GM19035 (cell line): Measurements from ENCODE around the gene PRX.
"Not testable (repeated sequence)": the region's sequence is repeated elsewhere in the genome, so short reads cannot be mapped to it uniquely, and the experiment has no call there.

Experiments used
- ATAC-seq: cut with Tn5 transposase; IDR thresholded peaks from one replicate; pipeline ENCODE4 v1.9.1; 2021; ENCODE audit not compliant: unreplicated experiment

Gene PRX

GRCh38 chr19:40413291-40413845 lies at the start of gene PRX:
Gene PRX (minus strand): TSS chr19:40413378. CDS start chr19:40407932, 5,446 bp downstream.
- ATAC-seq, result no peak

- ATAC-seq, result no peak
Measured at GRCh38 chr19:40461669-40462221, 48.6 kb upstream of the PRX start.

DNA sequence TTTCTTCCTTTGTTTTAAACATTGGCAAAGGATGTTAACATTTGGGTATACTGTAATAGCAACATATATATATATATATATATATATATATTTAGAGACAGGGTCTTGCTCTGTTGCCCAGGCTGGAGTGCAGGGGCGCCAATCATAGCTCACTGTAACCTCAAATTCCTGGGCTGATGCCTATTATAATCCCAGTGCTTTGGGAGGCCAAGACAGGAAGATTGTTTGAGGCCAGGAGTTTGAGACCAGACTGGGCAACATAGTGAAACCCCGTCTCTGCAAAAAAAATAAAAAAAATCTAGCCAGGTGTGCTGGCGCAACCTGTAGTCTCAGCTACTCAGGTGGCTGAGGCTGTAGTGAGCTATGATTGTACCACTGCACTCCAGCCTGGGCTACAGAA lies 47.0 kb upstream of the PRX start:
- no peak for ATAC-seq

DNA sequence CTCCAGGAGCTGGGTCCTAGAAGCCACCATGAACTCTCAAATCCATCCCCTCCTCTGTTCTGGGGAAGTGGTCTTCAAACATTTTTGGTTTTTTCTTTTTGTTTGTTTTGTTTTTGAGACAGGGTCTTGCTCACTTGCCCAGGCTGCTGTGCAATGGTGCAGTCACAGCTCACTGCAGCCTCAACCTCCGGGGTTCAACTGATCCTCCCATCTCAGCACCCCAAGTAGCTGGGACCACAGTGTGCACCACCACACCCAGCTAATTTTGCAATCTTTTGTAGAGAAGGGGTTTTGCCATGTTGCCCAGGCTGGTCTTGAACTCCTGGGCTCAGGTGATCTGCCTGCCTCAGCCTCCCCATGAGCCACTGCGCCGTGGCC lies 45.4 kb upstream of the PRX start:
- ATAC-seq, result no peak

DNA sequence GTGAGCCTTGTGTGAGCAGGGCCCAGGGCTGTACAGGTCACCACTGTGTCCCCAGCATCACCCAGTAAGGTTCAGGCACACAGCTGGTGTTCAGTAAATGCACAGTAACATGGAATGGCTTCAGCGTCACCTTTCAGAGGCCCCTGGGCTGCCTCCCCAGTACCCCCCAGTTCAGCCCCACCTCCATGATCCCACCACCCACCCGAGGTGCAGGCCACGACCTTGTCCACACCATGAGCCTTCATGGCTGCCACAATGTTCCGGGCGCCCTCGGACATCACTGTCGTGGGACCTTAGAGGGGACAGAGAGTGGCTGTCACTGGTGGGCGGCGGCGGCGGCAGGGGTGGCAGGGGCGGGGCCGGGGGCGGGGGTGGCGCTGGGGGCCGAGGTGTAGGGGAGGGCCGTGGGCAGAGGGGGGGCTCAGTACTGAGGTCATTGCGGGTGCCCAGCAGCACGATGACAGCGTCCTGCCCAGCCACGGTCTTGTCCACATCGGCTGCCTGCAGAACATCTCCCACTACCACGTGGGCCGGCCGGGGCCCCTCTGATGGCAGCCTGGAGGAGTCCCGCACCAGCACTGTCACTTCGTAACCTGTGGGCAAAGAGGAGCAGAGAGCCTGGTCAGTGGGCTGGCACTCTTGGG lies 44.9 kb upstream of the PRX start:
- ATAC-seq, result no peak

DNA sequence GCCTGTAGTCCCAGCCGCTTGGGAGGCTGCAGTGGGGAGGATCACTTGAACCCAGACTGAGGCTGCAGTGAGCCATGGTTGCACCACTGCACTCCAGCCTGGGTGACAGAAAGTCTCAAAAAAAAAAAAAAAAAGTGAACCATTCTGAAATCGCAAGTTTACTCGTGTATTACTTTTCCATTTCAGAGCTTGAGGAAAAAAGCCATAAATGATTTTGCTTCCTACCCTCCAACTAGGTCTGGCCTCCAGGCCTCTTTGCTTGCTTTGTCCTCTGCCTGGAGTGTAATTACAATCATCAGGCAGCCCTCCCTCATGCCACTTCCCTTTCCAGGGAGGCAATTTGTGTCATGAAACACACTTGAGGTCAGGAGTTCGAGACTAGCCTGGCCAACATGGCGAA lies 43.9 kb upstream of the PRX start:
- no peak for ATAC-seq

DNA sequence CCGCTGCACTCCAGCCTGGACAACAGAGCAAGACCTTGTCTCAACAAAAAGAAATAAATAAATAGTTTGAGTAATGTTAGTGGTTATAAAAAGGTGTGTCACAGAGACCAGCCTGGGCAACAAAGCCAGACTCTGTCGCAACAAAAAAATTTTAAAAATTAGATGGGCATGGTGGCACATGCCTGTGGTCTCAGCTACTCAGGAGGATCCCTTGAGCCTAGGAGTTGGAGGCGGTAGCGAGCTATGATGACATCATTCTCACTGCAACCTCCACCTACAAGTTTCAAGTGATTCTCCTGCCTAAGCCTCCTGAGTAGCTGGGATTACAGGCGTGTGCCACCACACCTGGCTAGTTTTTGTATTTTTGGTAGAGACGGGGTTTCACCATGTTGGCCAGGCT lies 40.8 kb upstream of the PRX start:
- ATAC-seq, result not testable (repeated sequence)

DNA sequence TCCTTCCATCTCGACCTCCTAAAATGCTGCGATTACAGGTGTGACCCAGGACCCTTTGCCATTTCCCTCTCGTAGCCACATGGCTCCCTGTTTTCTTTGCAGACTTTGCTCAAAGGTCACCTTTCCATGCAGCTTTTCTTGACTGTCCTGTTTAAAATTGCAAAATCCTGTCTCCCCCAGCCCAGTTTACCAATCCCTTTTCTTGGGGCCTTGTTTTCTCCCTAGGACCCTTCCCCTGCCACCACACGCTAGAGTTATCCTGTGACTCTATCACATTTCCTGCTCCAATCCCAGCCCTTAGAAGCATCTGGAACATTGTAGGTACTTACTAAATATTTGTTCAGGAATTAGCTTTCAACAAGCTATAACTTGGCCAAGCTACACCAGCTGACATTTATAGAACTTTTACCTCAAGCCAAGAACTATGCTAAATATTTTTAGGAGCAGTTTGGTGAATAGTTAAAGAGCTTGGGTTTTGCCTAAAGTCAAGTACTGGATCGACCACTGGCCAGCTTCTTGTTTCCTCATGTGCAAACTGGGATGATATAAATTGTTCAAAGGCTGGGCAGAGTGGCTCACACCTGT lies 40.1 kb upstream of the PRX start:
- ATAC-seq, result no peak

DNA sequence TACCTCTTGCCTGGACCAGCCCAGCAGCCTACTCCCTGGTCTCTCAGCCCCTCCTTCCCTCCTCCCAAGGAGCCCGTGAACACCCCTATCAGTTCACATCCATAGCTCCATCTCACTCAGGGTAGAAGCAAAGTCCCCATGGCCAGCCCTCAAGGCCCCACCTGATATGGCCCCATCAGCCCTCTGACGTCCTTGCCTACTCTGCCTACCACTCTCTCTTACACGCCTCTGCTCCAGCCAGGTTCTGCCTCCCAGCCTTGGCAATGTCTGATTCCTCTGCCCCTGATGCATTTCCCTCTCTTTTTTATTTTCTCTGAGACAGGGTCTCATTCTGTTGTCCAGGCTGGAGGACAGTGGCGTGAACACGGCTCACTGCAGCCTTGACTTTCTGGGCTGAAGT lies 38.8 kb upstream of the PRX start:
- ATAC-seq, result no peak

- no peak for ATAC-seq
Measured at GRCh38 chr19:40450664-40451063, 37.5 kb upstream of the PRX start.

DNA sequence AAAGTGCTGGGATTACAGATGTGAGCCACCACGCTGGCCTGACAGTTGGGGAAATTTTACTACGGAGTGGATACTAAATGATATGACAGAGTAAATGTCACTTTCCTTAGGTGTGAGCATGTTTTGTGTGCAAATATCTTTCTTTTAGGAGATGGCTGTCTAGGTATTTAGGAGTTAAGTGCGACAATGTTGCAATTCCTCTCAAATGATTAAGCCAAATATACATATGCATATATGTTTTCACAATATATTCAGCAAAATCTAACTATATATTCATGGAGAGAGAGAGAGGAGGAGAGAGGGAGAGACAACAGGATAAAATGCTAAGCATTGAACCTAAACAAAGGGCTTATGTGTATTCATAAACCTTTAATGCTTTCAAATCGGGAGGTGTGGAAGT lies 36.3 kb upstream of the PRX start:
- ATAC-seq, result no peak

DNA sequence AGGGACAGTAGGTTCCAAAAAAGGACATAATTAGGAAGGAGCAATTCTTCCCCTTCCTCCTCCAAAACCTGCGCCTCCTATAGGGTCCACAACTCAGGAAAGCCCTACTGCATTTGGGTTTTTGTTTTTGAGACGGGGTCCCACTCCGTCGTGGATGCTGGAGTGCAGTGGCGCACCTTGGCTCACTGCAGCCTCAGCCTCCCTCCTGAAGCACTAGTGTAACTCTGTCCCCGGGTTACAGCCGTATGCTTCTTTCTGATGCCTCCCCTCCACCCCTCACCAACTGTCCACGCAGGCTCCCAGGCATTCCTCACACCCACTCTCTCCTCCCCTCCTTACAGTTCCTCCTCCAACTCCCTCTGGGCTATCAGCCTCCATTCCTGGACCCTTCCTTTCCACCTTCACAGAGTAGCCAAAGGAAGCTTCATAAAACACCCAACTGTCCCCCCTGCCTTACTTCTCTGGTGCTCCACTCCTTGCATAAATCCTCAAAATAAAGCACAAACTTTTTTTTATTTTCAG lies 33.1 kb upstream of the PRX start:
- no peak for ATAC-seq

DNA sequence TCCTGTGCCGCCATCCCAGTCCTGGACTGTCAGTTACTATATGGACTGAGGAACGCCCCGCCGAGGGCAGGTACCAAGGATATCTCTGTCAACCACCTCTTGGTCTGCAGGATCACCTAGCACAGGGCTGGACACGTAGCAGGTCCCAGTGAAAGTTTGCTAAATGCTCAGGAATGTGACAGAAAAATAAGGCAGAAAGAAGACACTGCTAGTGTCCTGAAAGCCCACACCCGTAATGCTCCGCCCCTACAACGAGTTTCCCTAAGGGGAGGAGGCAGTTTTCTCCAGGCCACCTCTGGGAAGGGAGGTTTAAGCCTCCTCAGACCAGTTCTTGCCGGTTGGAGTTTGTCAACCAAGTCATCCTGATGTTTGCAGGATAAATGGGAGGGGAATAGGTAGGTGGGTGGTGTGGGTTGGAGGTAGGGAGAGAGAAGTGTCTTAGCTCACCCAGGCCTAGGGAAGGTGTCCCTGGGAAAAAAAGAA lies 32.6 kb upstream of the PRX start:
- ATAC-seq, result no peak

DNA sequence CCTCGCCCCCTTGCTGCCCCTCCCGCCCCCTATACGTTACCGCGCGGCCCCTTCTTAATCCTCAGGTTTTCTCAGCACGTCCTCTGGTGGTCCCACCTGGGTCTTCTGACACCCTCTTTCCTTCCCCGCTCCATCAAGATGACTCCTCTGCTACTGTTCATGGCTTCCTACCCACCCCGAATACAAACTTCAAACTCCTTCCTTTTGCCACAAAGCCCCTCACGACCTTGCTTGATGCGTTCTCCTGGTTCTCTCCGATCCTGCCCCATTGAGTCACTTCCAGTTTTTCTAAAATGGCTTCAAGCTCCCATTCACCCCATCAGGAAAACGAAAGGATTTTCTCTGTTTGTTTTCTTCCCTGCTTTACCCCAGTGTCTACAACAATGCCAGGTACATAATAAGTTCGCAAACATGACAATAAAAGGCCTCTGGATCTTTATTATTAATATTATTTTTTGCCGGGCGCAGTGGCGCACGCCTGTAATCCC lies 31.7 kb upstream of the PRX start:
- ATAC-seq, result no peak

DNA sequence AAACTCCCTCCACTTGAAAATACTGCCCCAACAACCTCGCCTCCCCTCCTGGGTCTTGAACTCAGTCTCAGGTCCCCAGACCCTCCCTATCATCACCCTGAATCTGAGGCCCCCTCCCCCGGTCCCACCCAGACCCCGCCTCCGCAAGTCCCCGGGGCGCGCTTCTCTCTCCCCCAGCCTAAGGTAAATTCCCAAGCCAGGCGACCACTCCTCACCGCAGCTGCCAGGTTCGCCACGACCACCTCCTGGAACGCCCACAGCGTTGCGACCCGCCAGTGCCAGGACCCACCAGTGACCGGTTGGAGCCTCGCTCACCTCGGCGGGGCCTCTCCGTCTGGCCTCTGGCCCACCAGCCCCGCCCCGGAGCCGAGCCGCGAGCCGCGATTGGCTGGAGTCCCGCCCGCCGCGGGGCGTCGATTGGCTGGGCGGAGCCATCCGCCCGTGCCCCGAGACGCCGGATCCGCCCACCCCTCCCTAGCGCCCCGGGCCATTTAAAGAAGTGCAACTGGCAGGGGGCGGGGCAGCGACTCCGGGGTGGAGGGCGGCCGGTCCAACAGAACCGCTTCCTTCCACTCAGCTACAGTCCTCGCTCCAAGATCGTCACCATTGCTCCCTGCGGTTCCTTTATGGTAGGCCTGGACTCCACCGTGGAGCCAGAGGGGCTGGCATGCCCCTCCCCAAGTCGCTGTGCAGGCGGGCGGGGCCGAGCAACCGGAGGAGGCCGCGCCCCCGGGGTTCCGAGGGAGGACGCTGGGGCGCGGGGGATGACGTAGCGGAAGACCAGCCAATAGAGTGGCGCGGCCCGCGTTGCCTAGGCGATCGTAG lies 31.0 kb upstream of the PRX start, which contains the start of gene SERTAD3:
Gene SERTAD3, minus strand, starts transcription at position 336 of the 825 bp plus-strand sequence. CDS start 2,255 bp downstream, outside the sequence.
- peak; percentile 69 for ATAC-seq

- peak; percentile 70 for ATAC-seq
Measured at GRCh38 chr19:40443131-40443999, 30.2 kb upstream of the PRX start.

DNA sequence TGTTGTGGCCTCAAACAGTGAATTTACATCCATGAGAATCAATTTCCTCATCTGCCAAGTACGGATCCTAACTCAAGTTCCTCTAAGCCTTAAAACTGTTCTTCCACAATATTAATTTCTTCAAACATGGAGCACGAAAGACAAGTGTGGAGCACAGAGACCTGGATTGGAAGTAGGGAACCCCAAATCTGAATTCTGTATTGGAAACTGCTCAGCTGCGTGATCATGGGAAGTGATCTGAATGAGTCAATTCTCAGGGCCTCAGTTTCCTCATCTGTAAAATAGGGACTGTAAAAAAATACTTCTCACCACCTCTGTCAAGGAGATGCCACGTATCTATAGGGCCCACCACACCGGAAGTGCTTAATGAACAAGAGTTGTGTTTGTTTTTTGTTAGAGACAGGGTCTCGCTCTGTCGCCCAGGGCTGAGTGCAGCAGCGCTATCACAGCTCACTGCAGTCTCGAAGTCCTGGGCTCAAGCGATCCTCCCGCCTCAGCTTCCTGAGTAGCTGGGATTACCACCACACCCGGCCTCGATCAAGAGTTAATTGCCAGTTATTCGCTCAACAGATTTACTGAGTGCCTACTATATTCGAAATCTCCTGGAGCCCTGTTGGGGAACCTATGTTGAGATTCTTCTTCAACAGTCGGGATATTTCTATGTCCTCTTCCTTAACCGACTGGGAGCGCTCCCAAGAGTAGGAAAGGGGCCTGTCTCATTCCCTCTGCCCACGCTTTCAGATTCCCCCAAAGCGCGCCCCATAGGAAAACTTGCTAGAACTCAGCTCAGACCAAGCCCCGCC lies 29.4 kb upstream of the PRX start:
- no peak for ATAC-seq

DNA sequence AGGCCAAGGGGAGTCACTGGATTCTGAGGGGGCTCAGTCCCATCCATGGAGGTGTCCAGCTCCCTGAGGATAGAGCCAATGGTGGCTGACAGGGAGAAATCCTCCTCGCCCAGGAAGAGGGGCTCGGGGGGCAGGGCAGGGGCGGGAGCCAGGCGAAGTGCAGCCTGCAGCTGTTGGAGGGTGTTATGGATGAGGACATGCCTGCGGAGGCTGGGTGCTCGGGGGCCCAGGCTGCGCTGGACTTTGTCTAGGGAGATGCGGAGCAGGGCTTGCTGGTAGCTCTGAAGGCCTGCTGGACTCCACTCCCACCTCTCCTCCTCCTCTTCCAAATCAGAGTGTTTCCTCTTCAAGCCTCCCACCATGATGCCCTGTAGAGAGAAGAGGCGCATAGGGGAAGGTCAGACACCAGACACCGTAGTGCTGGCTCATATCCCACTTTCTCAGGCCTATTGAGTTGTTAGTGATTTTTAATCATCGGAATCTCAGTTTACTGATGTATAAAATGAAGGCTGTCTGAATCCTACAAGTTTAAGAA lies 28.6 kb upstream of the PRX start:
- ATAC-seq, result no peak

DNA sequence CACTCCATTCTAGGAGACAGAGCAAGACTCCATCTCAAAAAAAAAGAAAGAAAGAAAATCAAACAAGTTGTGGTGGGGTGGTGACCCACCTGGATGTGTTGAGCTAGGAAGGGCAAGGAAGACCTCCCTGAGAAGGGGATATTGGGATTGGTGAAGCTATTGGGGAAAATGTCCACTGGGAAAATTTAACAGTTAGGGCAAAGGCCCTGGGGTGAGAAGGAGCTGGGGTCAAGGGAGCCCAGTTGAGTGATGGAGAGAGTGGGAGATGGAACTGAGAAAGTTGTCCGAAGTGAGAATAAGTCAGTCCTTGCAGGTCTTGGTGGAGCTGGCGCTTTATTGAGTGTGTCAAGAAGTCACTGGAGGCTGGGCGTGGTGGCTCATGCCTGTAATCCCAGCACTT lies 25.1 kb upstream of the PRX start:
- no peak for ATAC-seq
